Prostate gland (tissue), 2 donors: Measurements from ENCODE around the gene SEH1L.
A peak's percentile ranks its signal among the peaks of the same experiment; 100 is the strongest.

Experiments used
- CTCF ChIP-seq, 4 experiments: fragments of 200-600 bp in 2 of 4; fragments of 450-650 bp in 2 of 4; sonication (generic) in 2 of 4; IDR thresholded peaks; 1 replicate in 3 of 4; 2 replicates in 1 of 4; pipeline ENCODE4 v1.5.1; 2016 to 2019; ENCODE audit warnings: antibody characterized with exemption in 4 of 4, mild to moderate bottlenecking in 2 of 4, moderate library complexity in 2 of 4
- POLR2A ChIP-seq: fragments of 450-650 bp; IDR thresholded peaks from one replicate; pipeline ENCODE4 v1.6.1; 2016; ENCODE audit warnings: antibody characterized with exemption, mild to moderate bottlenecking
- POLR2AphosphoS5 ChIP-seq: sonication (generic); formaldehyde crosslinking; IDR thresholded peaks from one replicate; pipeline ENCODE4 v1.6.1; 2017; ENCODE audit warnings: antibody characterized with exemption

DNA sequence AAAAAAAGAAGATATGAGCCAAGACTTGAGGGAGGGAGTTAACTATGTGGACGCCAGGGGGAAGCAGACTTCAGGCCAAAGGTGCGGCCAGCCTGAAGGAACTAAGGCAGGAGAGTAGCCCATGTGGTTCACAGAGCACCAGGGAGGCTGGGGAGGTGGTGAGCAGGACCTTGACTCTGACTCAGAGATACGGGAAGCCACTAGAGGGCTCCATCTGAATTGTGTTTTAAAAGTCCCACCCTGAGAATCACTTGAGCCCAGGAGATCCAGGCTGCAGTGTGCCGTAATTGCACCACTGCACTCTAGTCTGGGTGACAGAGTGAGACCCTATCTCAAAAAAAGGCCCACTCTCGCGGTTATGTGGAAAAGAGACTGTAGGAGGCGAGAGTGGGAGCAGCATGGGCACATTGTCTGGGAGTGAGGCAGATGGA is 55.7 kb downstream of the SEH1L start:
- TF ChIP-seq CTCF (IDR thresholded peaks at IDR 0.05) (peak in 3 of 4 experiments; percentile 6 to 34 (median 31)), POLR2A (no peak), POLR2AphosphoS5 (no peak)
